Activated CD8-positive, alpha-beta memory T cell treated with anti-CD3 and anti-CD28 coated beads for 36 hours (primary cell): Measurements from ENCODE around the gene CCNG2. TPM values are rescaled to one million over a fixed set of nuclear protein-coding genes. Genes with fewer than 3 reads are reported as not detected.

Experiments
- CTCF ChIA-PET: fragments of 350-600 bp; sonication (Branson Sonifier 250); formaldehyde crosslinking; loops from one replicate; lab custom pipeline; 2021; ENCODE audit warnings: antibody characterized with exemption; lab: Charles Lee
- POLR2A ChIA-PET: fragments of 350-600 bp; sonication (Branson Sonifier 250); formaldehyde crosslinking; loops from one replicate; lab custom pipeline; 2021; ENCODE audit warnings: antibody characterized with exemption; lab: Charles Lee
- total RNA-seq, 2 experiments: library from RNA; stranded (reverse); gene quantifications; one replicate each; pipeline ENCODE4 v1.2.3, GENCODE V29; 2021

The CCNG2 gene
- total RNA-seq, 2 experiments from 2014 or later: 4.9 to 5.5 TPM

DNA sequence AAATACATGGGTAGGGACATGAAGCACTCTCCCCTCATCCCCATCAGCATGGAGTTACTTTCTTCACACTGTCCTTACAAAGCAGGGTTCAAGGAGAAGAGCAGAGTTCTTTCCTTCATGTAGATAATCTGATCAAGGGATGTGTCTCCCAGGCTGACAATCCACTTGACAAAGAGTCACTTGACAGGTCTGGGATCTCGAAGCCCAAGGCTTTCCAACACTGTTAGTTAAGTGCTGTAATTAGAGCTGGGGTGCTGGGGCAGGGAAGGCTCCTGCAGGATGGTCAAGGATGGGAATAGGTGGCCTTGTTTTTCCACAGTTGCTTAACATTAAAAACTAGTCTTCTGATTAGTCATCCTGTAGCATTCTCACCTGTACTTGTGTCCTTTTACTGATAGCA lies 38.0 kb downstream of the CCNG2 start:
- ChIA-PET CTCF (interaction anchor here (1.4 to 2.9 kb wide), 2 partner anchors 9 to 100 kb away, joined by 3 to 13 read pairs; no protein-coding TSS in a partner anchor), POLR2A (no interaction called here)

DNA sequence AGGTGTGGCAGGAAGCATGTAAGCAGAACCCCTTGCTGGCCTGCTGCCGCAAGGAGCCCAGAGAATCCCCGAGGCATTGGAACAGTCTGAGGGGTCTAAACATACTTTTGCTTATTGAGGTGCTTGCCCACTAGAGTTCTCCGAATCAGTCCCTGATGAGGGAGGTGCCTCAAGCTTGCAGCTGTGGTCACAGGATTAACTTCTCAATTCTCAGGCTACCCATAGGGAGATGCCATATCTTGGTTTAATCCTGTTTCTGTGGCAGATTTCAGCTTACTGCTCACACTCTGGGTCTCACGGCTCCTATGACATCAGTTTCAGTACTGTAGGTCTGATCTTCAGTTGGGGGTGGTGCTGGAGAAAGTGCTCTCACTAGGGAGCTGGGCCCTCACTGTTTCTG lies 39.9 kb downstream of the CCNG2 start:
- CTCF ChIA-PET: interaction anchor here (2.4 kb wide), 1 partner anchor 101 kb away, joined by 7 read pairs; no protein-coding TSS in a partner anchor
- POLR2A ChIA-PET: no interaction called here

DNA sequence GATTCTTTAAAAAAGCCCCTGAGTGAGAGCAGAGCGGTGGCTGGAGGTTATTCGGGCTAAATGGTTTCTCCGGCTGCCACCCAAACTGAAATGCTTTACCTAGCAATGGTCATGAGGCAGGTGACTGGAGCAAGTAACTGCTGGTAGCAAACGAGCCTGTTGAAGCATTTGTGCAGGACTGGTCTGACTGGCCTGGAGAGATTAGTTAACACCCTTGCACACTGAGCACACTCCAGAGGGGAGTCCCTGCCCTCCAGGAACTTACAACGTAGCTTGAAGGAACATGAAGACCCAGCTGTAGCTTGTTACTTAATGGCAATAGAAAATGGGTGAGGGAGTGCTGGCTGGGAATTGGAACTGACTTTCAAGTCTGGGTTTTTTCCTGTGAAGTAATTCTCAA lies 40.4 kb downstream of the CCNG2 start:
- CTCF ChIA-PET: interaction anchor here (2.4 kb wide), 1 partner anchor 102 kb away, joined by 7 read pairs; no protein-coding TSS in a partner anchor

DNA sequence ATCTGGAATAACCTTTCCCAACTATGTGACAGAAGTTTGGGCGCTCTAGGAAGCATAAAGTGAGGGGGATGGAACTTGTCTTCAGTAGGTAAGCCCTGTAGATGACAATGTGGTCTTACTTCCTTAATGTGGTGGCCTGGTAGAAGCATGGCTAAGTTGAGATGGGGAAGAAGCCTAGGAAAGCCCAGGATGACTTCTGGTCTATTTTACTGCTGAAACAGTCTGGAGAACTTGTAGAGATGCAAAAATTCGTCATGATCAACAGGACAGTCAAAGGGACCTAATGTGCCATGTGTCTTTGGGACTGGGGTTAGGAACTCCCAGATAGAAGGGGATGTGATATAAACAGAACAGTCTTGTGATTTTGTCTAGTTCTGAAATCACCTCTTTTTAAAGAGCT lies 40.8 kb downstream of the CCNG2 start:
- ChIA-PET POLR2A (no interaction called here), CTCF (interaction anchor here (2.4 kb wide), 1 partner anchor 102 kb away, joined by 7 read pairs; no protein-coding TSS in a partner anchor)

More for the DNA sequence above, 40.4 kb downstream of the CCNG2 start:
- POLR2A ChIA-PET: no interaction called here

DNA sequence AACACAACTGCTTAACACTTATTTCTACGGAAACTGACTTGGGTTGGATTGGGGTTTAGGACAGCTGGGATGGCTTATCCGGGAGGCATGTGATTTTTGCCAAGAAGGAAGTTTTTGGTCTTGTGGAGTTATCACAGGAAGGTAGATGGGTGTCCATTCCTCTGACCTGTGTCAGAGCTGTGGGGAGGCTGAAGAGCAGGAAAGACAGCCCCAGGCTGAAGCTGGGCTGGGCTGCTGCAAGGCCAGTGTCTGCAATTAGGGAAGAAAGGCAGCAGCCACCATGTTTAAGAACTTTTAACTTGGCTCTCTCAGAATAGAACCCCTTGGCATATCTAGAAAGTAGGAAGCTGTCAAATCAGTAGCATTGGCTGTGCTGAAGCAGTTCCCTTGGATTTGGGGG lies 42.3 kb downstream of the CCNG2 start:
- ChIA-PET POLR2A (no interaction called here), CTCF (interaction anchor here (2.4 kb wide), 1 partner anchor 104 kb away, joined by 7 read pairs; no protein-coding TSS in a partner anchor)

DNA sequence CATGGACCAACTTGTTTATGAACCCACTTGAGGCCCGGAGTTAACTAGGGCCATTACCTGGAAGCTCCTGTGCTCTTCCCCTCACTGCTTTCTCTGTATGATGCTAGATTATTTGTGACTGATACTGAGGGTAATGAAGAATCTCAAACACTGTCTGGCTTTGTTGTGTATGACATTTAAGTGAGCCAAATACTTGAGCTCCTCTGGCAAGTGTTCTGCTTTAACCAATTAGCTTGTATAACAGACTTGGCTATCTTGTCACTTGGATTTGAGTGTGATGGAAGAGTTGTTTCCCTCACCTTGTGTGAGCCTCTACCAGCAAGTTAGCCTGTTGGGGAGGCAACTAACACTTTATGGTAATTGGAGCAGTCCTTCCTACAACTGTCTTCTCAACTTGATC lies 42.7 kb downstream of the CCNG2 start:
- CTCF ChIA-PET: interaction anchor here (1.3 kb wide), 1 partner anchor 104 kb away, joined by 7 read pairs; no protein-coding TSS in a partner anchor
- POLR2A ChIA-PET: no interaction called here

DNA sequence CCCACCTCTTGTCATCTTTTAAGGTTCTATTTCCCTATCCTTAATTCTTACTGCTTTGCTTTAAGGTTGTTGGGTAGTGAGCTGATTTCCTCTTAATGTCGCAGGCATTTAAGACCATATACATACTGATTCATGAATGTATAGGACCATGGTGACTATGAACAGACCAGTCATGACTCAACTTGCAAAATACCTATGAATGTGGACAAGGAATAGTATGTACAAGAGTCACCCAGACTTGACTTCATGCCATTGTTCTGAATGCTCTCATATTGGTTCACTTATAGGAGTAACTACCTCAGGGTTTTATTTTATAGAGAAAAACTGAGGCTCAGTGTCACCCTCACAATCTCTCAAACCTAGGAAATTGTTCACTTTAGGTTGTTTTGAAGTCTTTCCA lies 44.3 kb downstream of the CCNG2 start:
- ChIA-PET POLR2A (no interaction called here), CTCF (interaction anchor here (0.9 to 1.3 kb wide), 2 partner anchors 106 to 156 kb away, joined by 3 read pairs; no protein-coding TSS in a partner anchor)

DNA sequence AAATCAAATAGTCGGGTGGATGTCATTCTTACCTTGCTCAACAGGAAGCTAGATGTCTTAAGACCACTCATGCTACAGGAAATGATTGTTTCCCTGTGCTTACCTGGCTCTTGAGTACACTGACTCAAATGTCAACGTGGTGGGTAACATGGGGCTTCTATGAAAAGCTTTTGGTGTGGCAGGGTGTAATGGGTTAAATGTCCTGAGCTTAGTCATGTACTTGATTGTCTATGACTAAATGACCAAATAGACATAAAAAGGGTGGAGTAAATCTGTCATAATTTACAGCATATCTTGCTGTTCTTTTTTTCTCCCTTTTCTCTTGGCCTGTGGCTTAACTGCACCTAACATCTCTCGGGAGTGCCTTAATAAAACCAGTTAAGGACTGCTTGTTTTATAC lies 44.9 kb downstream of the CCNG2 start:
- POLR2A ChIA-PET: no interaction called here
- CTCF ChIA-PET: interaction anchor here (0.6 to 1.3 kb wide), 3 partner anchors 107 to 157 kb away, joined by 3 read pairs; no protein-coding TSS in a partner anchor

DNA sequence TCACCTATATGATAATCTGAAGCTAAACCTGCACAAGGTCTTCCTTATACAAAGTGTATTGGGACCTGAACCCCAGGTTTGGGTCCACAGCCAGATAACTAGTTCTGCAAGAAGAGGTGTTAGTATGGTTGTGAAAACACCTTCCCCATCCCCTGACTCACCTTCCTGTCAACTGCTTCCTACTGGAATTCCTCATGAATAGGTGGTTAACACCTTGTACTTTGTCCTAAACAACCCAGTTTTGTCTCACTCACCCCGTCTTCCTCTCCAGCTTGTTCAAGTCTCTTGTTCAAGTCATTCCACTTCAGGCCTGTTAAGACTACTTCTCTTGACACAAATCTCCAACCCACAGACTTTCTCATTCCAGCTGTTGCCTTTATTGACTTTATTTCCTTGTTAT lies 45.5 kb downstream of the CCNG2 start:
- POLR2A ChIA-PET: interaction anchor here (1.1 kb wide), 1 partner anchor 49 kb away, joined by 3 read pairs; no protein-coding TSS in a partner anchor
- CTCF ChIA-PET: interaction anchor here (0.6 to 1.6 kb wide), 5 partner anchors 99 to 157 kb away, joined by 3 to 6 read pairs (median 4); no protein-coding TSS in a partner anchor

DNA sequence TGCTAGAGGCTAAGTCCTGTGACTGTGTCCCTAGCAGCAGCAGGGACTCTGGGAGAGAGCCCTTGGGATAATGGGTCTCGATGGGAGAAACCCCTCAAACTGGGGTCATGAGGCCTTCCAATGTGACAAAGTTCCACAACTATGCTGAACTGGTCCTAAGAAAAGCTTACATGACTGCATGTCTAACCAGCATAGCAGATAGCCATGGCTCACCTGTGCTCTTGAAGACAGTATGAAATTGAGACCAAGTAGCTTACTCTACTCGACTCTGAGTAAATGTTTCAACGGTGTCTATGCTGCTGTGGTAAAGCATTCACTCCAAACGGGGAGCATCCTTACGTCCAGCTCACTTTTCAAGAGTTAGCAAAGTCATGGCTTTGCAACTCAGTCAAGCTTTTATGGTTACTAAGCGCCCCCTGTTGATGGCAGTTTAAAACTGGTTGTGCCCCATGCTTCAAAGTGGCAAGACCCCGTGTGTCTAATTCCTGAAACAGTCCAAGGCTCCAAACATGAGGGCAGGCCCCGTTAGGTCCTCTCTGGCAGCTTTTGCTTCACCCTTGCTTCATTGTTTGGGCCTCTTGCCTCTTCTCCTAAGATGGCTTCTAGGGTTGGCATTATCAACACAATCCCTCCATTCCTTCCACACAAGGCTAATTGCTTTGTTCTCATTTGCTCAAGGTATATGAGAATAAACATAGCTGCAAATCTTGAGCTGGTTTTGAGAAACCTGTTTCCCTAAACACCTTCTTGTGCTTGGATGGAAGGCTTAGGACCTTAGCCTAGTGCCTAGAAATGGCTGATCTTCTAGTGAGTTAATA lies 46.6 kb downstream of the CCNG2 start:
- ChIA-PET CTCF (interaction anchor here (0.6 to 1.8 kb wide), 15 partner anchors 9 to 1340 kb away, joined by 3 to 25 read pairs (median 4); no protein-coding TSS in a partner anchor), POLR2A (interaction anchor here (1.1 kb wide), 1 partner anchor 50 kb away, joined by 3 read pairs; no protein-coding TSS in a partner anchor)

DNA sequence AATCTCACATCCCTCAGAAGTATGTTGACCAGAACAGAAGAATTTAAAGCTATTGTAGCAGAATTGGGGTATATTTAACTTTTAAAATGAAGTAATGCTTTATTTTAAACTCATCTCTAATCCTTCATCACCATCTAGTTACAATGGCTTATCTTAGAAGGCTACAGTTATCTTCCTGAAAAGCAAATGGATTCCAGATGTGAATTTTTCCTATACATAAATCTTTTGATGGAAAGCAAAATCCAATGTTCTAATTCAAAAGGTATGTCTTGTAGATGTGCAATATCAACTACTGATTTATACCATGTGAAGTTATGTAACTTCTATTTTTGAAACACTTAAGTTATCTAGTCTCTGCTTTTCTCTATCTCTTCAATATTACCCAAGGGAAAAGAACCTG lies 47.6 kb downstream of the CCNG2 start:
- ChIA-PET POLR2A (no interaction called here), CTCF (interaction anchor here (1.5 to 1.8 kb wide), 3 partner anchors 11 to 116 kb away, joined by 6 to 25 read pairs (median 13); no protein-coding TSS in a partner anchor)

DNA sequence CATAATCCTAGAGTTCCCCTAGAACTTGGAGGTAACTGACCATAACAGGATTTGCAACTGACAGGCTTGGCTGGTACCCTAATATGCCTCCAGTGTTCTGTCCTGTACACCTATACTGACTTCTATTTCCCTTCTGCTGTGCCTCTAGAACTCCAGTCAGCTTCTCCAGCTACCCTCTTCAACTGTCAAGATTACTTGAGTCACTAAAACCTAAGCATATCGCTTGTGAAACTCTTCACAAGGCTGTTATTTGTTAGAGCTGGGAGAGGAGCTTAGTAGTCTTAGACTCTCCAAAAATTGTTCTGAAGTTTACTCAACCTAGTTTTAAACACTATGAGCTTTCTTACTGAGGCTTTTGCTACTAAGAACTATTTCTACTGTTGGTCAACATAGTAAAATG lies 52.0 kb downstream of the CCNG2 start:
- POLR2A ChIA-PET: no interaction called here
- CTCF ChIA-PET: no interaction called here

DNA sequence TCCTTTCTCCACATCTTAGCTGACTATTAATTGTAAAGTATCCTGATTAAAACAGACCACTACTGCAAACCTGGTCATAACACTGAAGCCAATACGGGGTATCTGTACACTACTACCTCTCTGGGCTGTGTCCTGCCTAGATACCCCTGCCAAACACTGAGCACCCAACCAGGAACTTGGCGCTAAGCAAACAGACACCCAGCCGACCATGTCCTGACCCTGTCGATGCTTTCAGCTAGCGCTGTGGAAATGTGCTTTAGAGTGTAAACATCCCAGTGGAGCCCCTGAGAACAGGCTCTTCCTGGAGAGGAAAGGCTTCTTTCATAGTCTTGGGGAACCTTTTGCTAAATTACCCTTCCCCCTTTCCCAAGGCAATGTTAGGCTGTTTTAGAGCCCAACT lies 52.9 kb downstream of the CCNG2 start:
- POLR2A ChIA-PET: no interaction called here
- CTCF ChIA-PET: no interaction called here

DNA sequence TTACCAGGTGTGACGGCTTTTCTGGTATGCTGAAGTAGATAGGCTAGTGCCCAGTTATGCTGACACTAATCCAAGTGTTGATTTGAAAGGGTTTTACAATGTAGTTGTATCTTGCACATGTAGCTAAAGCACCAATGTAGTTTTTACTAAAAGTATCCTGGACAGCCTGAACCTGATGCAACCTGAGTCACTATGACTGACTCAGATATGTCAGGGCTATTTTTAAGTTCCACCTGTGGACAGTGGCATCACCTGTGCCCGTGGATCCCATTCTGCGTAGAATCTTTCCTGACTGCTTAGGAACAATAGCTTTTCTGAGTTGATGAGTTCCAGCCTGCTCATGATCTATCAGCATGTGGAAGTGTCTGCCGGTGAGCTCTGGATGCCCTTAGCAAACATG lies 58.1 kb downstream of the CCNG2 start:
- ChIA-PET POLR2A (no interaction called here), CTCF (interaction anchor here (0.6 kb wide), 1 partner anchor 169 kb away, joined by 5 read pairs; no protein-coding TSS in a partner anchor)

DNA sequence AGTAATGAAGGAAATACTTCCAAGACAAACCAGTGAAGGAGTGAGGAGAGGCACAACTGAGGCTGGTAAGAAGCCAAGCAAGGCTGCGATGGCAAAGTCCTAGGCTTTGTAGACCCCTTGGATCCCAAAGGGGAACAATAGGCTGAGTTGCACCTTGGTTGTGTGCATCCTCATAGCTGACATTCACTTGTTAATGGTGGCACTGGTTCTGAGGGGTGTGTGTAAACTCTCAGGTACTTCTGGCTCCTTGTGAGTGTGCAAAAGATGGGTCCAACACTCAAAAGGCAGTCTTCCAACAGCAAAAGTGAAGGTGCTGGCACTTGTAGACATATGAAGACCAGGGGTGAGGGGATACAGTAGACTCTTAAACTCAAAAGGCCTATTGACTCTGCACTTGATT lies 60.5 kb downstream of the CCNG2 start:
- POLR2A ChIA-PET: no interaction called here
- CTCF ChIA-PET: no interaction called here

DNA sequence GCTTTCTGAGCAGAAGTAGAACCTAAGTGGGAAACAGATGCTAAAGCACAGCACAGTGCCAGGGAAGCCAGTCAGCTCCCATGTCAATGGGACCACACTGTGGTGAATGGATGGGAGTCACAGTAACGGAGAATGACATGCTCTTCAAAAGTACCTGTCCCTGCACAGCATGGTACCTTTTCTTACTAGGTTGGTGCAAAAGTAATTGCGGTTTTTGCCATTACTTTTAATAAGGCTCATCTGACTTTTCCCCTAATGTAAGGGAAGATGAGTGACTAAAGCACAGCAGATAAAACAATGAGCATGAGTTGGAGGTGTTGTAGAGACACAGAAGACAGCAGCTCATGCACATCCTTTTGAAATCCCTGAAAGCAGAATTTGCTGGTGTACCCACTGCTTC lies 62.3 kb downstream of the CCNG2 start:
- POLR2A ChIA-PET: no interaction called here
- CTCF ChIA-PET: no interaction called here
